Midbrain (tissue), 1 donor: Measurements from ENCODE around the gene FBXW5.

Source experiments
- DNase-seq: peaks from one replicate; lab custom pipeline; 2025; lab: John Stamatoyannopoulos, UW

FBXW5 gene

DNA sequence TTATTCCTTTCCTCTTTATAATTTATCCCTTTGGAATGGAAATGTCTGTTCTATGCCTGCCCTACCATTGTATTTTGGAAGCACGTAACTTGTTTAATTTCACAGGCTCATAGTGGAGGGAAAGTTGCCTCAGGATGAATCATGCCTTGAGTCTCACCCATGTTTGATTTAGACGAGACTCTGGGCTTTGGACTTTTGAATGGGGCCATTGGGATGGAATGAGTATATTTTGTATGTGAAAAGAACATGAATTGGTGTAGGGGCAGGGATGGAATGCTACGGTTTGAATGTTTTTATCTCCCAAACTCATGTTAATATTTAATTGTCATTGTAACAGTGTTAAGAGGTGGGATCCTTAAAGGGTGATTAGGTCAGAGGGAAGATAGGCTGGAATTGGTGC is 10.3 kb downstream of the FBXW5 start:
- no peak for DNase-seq

- no peak for DNase-seq
Observed at GRCh38 chr9:136931611-136932130, 12.9 kb downstream of the FBXW5 start.

DNA sequence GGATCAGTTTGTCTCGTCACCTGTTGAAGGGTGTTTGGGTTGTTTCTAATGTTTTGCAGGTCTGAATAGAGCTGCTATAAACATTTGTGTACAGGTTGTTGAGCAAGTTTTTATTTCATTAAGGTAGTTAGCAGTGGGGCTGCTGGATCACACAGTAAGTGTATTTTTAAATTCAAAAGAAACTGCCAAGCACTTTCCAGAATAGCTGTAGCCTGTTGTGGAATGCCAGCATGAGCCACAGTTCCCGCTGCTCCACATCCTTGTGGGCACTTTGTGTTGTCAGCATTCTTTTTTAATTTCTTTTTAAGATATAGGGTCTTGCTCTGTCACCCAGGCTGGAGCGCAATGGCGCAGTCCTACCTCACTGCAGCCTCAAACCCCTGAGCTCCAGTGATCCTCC is 14.5 kb downstream of the FBXW5 start:
- no peak for DNase-seq

DNA sequence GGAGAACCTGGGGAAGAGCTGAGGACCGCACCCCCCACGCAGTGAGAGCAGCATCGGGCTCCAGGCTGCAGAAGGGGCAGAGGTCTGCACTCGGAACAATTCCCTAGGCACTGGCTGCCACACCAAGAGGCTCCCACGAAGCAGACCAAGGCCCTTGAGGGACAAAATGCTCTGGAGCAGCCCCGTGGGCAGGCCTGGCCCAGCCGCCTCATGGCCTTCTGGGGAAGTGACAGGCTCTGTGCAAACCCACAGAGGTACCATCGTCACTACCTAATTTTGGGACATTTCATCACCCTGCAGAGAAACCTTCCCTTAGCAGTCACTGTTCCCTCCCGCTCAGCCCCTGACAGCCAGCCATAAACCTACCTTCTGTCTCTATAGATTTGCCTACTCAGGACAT is 15.9 kb downstream of the FBXW5 start:
- no peak for DNase-seq

- DNase-seq = no peak
Observed at GRCh38 chr9:136927343-136928271, 16.9 kb downstream of the FBXW5 start.

GRCh38 chr9:136926749-136927148 is 17.8 kb downstream of the FBXW5 start:
- DNase-seq = no peak

DNA sequence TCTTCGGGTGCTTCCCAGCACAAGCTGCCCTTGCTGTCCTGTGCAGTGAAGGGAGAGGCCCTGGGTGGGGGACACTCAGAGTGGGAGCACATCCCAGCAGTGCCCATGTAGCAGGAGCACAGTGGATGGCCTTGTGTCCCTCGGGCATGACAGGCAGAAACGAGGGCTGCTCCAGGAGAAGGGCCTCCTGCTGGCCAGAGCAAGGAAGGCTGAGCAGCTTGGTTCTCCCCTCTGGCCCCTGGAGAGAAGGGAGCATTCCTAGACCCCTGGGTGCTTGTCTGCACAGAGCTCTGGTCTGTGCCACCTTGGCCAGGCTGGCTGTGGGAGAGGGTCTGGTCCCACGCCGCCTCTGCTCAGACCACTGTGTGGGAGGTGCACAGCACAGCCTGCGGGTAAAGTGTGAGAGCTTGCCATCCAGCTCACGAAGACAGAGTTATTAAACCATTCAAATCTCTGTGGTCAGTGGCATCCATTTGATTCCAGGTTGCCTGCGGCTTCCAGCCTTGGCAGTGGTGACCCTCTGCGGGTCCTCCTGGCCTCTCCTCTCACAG is 18.3 kb downstream of the FBXW5 start:
- DNase-seq = no peak

DNA sequence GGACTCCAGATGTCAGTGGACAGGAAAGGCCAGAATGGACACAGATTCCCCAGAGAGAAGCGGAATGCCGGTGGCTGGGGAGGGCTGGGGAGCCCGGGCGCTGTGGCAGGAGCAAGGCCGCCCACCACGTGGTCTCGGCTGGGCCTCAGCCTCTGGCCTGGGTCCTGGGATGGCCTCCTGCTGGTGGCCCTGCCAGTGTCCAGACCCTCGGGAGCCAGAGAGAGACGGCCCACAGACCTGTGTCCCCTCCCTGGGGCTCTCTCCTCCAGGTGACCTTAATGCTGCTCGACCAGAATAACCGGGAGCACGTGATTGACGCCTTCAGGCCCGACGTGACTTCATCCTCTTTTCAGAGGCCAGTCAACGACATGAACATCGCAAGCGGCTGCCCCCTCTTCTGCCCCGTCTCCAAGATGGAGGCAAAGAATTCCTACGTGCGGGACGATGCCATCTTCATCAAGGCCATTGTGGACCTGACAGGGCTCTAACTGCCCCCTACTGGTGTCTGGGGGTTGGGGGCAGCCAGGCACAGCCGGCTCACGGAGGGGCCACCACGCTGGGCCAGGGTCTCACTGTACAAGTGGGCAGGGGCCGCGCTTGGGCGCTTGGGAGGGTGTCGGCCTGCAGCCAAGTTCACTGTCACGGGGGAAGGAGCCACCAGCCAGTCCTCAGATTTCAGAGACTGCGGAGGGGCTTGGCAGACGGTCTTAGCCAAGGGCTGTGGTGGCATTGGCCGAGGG is 19.0 kb downstream of the FBXW5 start:
- DNase-seq = no peak

DNA sequence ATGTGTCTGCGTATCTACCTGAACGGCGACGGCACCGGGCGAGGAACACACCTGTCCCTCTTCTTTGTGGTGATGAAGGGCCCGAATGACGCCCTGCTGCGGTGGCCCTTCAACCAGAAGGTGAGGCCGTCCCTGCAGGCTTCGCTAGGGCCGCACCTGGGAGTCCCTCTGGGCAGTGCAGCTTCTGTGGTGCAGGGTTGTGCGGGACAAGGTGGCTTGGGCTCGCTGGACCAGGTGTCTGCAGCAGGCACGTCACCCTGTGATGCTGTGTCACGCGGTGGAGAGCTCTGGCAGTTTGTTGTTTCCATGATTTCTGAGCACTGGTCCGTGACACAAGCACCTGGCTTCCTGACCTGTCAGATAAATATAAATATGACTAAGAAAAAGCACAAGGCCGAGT is 20.7 kb downstream of the FBXW5 start:
- no peak for DNase-seq

DNA sequence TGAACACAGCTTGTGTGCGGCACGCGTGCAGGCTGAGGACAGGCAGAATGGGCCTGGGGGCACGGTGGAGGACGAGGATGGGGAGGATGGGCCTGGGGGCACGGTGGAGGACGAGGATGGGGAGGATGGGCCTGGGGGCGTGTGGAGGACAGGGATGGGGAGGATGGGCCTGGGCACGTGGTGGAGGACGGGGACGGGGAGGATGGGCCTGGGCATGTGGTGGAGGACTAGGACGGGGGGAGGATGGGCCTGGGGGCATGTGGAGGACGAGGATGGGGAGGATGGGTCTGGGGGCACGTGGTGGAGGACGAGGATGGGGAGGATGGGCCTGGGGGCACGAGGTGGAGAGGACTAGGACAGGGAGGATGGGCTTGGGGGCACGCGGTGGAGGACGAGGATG is 22.0 kb downstream of the FBXW5 start:
- DNase-seq = no peak

- DNase-seq = no peak
Observed at GRCh38 chr9:136921718-136922117, 22.8 kb downstream of the FBXW5 start.

GRCh38 chr9:136921307-136921706 is 23.2 kb downstream of the FBXW5 start:
- DNase-seq = no peak

DNA sequence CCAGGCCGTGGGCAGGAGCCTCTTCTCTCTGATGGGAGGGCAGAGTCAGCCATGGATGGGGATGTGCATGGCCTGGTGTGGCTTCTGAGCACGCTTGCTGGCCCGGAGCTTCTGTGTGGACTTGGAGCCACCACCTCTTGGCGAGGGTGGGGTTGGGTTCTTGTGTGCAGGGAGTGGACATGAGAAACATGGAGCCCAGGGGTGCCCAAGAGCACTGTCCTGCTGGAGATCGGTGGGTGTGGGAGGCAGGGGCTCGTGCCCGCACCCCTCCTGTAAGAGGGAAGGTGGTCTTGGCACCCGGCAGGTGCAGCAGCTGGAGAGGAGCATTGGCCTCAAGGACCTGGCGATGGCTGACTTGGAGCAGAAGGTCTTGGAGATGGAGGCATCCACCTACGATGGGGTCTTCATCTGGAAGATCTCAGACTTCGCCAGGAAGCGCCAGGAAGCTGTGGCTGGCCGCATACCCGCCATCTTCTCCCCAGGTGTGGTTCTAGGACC is 23.8 kb downstream of the FBXW5 start:
- DNase-seq = no peak

DNA sequence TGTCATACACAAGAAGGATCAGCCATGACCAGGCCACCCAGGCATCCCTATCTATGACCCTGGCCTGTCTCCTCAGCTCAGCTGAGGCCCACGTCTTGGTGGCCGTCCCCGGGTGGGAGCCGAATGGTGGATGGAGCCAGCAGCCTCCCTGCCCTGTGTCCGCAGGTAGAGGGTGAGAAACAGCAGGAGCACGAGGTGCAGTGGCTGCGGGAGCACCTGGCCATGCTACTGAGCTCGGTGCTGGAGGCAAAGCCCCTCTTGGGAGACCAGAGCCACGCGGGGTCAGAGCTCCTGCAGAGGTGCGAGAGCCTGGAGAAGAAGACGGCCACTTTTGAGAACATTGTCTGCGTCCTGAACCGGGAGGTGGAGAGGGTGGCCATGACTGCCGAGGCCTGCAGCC is 24.5 kb downstream of the FBXW5 start:
- DNase-seq = no peak

- no peak for DNase-seq
Observed at GRCh38 chr9:136917902-136918301, 26.6 kb downstream of the FBXW5 start.

DNA sequence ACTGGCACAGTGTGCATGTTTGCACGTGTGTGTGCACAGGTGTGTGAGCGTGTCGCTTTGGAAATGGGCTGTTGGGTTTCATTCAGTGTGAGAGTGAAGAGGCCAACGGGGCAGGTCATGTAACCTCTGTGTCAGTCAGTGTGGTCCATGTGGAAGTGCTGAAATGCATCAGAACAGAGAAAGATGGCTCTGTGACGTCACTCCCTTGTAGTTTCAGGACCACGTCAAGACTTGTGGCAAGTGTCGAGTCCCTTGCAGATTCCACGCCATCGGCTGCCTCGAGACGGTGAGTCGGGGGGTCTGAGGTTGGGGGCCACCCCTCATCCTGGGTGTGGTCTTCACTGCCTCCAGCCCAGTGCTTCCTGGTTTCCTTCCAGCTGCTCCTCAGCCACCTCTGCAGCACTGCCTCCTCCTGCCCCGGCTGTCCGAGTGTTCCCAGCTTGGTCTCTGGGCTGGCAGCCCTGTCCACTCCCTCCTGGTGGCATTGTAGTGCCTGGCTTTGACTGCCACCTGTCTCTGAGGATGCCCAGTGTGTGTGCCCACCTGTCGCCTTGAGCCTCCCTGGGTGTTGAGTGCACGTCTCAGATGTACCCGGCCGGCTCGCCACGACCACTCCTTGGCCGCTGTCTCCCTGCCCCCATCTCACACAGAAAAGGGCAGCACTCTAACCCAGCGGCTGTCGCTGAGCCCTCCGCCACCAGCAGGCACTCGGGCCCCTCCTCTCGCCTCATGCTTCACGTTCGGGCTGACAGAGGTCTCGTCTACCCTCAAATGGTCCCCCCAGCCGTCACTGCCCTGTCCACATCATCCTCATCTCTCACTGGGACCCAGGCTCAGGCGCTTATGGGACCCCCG is 28.0 kb downstream of the FBXW5 start:
- DNase-seq = no peak

- DNase-seq = no peak
Observed at GRCh38 chr9:136915632-136916329, 28.8 kb downstream of the FBXW5 start.

DNA sequence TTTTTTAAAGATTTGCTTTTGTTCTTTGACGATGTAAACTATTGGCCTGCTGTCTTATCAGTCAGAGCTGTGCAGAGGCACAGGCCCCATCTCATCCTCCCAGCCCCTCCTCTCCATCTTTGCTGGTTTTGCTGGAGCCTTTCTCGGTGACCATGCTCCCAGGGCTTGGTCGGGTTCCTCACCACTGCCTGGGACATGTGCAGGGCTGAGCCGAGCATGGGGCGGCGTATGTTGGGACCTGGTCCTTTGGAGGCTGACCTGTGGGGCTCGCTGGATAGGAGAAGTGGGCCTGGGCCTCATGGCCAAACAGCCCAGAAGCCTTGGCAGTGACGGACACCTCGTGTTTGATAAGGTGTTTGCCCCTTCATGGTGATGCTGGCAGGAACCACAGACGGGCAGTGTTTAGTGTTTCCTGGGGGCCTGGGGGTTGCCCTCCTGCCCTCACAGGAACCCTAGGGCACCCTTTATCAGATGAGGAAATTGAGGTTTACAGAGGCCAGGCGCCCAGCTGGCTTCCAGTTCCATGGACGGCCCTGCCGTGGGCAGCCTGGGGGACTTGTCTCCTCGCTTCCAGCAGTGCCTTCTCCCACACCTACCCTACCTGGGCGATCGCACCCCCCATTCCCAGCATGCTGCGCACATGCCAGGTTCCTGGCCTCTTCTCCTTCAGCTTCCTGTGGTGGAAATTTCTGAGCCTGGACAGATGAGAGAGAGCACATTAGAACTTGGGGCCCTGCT is 30.7 kb downstream of the FBXW5 start:
- DNase-seq = no peak

GRCh38 chr9:136910901-136911245 is 33.7 kb downstream of the FBXW5 start:
- no peak for DNase-seq

DNA sequence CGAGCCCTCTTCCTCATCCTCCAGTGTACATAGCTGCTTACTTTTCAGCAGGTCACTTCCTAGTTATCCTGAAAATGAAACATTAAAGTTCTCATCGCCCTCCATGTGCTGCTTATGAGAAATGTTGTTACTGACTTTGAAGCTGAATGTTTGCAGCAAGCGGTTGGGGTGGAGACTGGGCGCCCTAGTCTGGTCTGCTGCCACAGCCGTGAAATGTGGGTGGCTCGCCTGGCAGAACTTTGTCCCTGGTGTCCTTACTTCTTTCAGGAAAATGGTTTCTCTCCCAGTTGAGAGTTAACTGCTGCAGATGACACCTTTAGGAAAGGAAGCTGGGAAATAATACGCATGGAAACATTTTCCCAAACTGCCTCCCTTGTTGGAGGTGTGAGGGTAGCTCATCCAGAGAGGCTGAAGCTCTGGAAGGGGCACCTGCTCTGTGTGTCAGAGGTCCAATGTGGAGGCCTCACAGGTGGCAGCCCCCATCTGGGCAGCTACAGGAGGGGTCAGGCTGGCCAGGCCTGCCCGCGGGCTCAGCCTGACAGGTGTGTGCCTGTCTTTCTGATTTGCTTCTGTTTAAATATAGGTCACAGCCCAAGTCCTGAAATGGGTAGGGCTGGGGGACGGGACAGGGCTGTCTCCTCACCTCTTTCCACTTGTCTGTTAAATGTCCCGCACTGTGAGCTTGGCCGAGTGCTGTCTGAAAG is 34.2 kb downstream of the FBXW5 start:
- DNase-seq = no peak
